ENCODE measurements around the gene ZDHHC17.

The ZDHHC17 gene

DNA sequence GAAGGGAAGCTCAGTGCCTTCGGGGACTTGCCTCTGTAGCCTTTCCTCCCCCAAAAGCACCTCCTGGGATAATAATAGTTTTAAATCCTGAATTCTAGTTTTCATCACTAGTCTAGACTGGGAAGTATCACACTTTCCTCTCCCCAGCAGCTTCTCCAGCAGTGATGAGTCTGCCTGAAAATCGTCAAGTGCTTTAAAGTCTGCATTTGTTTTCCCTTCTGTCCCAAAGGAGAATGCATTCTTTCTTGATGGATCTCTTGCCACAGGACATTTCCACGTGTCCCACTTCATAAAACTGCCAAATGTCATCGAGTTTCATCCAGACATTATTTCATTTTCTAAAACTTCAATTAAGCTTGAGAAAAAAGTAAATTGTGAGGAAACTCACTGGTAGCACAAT, 99.9 kb downstream of the ZDHHC17 start:
- no peak overlapping the region for H3K4me3 ChIP-seq (ENCODE audit: low read depth, low read length)
- DNase-seq (ENCODE audit: low read depth), result no peak
- TF ChIP-seq, protein P1, sequence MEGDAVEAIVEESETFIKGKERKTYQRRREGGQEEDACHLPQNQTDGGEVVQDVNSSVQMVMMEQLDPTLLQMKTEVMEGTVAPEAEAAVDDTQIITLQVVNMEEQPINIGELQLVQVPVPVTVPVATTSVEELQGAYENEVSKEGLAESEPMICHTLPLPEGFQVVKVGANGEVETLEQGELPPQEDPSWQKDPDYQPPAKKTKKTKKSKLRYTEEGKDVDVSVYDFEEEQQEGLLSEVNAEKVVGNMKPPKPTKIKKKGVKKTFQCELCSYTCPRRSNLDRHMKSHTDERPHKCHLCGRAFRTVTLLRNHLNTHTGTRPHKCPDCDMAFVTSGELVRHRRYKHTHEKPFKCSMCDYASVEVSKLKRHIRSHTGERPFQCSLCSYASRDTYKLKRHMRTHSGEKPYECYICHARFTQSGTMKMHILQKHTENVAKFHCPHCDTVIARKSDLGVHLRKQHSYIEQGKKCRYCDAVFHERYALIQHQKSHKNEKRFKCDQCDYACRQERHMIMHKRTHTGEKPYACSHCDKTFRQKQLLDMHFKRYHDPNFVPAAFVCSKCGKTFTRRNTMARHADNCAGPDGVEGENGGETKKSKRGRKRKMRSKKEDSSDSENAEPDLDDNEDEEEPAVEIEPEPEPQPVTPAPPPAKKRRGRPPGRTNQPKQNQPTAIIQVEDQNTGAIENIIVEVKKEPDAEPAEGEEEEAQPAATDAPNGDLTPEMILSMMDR (IDR thresholded peaks at IDR 0.05; ENCODE audit: control insufficient read depth, extremely low read depth, insufficient read depth), result no peak

DNA sequence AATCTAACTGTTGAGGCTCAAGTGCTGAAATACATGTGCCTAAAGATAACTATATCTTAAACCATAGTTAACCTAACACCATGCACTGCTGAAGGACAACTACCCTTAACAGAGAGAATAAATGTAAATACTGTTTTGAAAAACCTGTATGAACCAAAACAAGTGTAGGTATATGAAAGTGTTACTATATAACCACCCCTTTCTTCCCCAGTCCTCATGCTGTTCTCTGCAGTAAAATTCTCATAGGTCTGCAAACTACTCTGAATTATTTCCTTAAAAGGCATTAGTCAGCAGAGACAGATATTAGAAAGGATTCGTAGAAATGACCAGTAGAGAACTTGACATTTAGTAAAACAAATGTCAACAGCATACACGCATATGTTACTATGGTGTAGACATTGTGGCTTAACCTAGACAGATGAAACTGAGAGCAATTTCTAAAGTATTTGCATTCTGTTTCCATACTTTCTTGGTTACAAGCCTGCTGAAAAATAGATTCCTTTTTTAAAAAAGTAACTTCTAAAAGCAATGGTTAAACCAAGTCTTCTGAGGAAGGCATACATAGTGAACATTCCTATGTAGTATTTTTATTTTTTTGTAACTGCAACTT, 101.0 kb downstream of the ZDHHC17 start:
- no peak for DNase-seq (ENCODE audit: low read depth)
- H3K4me3 ChIP-seq (ENCODE audit: low read depth, low read length), result no peak overlapping the region
- TF ChIP-seq, protein P1 (IDR thresholded peaks at IDR 0.05; ENCODE audit: control insufficient read depth, extremely low read depth, insufficient read depth), result no peak

DNA sequence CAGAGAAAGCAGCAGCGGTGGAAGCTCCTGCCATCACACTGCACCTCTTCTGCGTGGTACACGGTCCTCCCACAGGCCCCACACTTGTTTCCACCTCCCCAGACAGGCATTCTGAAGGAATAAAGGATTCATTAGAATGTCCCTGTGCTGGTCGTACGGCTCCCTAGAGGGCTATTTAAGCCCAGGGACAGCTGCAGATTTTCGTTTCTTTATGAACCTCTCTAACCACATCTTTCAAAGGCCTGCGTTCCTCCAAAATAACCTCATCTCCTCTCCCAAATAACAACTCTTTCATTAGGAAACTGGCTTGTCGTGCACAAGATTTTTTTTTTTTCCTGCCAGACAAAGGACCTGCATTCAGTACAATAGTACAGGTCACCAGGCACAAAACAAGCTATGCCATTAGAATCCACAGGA, 102.2 kb downstream of the ZDHHC17 start:
- TF ChIP-seq, protein P1 (IDR thresholded peaks at IDR 0.05; ENCODE audit: control insufficient read depth, extremely low read depth, insufficient read depth), result no peak
- no peak overlapping the region for H3K4me3 ChIP-seq (ENCODE audit: low read depth, low read length)
- no peak for DNase-seq (ENCODE audit: low read depth)

DNA sequence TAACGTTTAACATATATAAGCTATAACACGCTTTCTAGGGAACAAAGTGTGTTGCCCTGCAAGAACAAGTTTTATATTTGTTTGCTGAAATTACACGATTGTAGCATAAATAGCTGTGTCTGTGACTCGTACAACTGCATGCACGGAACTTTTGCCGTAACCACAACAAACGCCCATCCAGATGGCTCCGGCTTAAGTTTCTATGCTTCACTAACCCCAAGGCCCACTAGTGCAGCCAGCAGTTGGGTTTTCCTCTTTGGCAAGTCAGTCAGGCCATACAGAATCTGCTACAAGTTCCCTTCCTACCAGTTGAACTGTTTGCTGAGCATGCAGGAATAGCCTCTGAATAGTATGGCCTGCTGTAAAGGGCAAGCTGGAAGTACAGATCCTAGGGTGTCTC, 102.8 kb downstream of the ZDHHC17 start:
- TF ChIP-seq, protein P1 (IDR thresholded peaks at IDR 0.05; ENCODE audit: control insufficient read depth, extremely low read depth, insufficient read depth), result no peak
- H3K4me3 ChIP-seq (ENCODE audit: low read depth, low read length), result no peak overlapping the region
- DNase-seq (ENCODE audit: low read depth), result no peak

DNA sequence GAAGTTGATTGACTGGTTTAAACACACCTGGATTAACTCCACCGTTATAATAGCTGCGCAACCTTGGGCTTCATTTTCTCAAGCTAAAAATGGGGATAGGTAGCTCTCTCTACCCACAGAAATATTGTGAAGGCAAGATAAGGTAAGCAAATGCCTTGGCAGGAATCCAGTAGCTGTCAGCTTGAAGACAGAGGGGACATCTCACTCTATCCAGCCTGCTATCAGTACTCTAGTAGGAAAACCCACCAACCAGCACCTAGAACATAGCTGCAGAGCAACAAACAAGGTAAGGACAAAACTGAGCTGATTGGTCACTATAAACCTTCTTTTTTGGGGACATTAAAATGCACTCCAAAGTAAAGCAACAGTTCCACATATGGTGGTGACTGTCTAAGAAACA, 107.2 kb downstream of the ZDHHC17 start:
- DNase-seq (ENCODE audit: low read depth), result no peak
- TF ChIP-seq, protein P1 (IDR thresholded peaks at IDR 0.05; ENCODE audit: control insufficient read depth, extremely low read depth, insufficient read depth), result no peak
- H3K4me3 ChIP-seq (ENCODE audit: low read depth, low read length), result no peak overlapping the region

DNA sequence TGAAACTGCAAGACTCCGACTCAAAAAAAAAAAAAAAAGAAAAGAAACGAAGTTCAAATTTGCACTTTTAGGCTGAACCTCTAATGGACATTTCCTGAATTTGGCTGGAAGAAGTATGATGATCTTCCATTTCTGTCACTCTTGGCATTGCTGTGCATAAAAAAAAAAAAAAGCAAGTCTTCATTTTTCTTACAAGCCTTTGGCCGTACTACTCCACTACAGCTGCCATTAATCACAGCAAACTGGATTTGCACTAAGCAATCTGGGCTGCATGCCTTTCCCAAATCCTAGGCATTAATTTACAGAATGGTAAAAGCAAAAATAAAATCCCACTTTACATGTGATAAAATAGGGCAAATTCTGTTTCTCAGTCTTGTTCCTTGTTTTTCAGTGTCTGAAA, 107.8 kb downstream of the ZDHHC17 start:
- TF ChIP-seq, protein P1 (IDR thresholded peaks at IDR 0.05; ENCODE audit: control insufficient read depth, extremely low read depth, insufficient read depth), result no peak
- no peak overlapping the region for H3K4me3 ChIP-seq (ENCODE audit: low read depth, low read length)
- no peak for DNase-seq (ENCODE audit: low read depth)

DNA sequence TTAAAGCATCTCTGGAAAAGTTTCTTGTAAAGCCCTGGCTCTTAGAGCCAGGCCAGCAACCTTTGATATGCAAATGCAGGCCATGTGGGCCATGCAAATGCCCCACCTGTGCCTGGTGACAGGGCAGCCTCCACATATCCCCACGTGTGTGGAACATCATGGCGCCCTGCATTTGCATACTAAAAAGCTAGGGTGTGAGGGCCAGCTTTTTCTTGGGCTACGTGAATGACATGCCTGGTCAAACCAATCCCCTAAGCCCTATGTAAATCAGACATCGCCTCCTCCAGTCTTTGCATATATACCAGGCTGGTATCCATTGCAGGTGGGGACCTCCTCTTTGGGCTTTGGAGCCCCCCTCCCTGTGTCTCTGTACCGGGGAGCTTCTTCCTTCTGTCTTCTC, 108.5 kb downstream of the ZDHHC17 start:
- no peak for DNase-seq (ENCODE audit: low read depth)
- no peak overlapping the region for H3K4me3 ChIP-seq (ENCODE audit: low read depth, low read length)
- TF ChIP-seq, protein P1 (IDR thresholded peaks at IDR 0.05; ENCODE audit: control insufficient read depth, extremely low read depth, insufficient read depth), result no peak

Measured in LNCaP clone FGC (cell line).